ENCODE results near the gene BPIFB1. TPM values are rescaled to one million over a fixed set of nuclear protein-coding genes. Genes with fewer than 3 reads are reported as not detected.

BPIFB1 gene
- total RNA-seq, 6 experiments from 2014 or later, result not detected

DNA sequence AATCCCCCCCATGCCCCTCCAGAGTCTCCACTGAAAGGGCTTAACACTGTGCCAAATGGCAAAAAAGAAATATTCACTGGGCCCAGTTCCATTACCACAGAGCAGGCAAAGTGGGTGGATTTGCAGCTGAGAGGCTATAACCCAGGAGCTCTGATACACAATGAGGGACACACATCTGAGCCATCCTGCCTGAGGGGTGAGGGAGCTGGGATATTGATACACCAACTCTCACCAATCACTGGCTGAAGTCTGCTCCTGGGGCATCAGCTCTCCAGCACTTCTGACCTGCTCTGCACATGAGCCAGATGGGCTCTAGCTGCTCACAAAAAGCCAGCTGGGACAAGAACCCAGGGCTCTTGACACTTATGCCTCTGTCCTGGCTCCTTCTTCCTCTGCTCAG is 4.9 kb downstream of the BPIFB1 start:
- no peaks in the 10 kb centered on the region for H3K9me3 Mint-ChIP-seq
- H3K4me3 Mint-ChIP-seq, result no peak overlapping the region
- no peak for TF ChIP-seq CTCF (IDR thresholded peaks at IDR 0.05)
- H3K27me3 Mint-ChIP-seq (ENCODE audit: insufficient read depth), result peaks cover 49% of the 10 kb centered on the region
- H3K4me1 Mint-ChIP-seq (ENCODE audit: low read depth), result no peaks in the 10 kb centered on the region
- H3K27ac Mint-ChIP-seq, result no peak overlapping the region
- no peaks in the 10 kb centered on the region for H3K36me3 Mint-ChIP-seq (ENCODE audit: low read depth)
- DNase-seq, result no peak

DNA sequence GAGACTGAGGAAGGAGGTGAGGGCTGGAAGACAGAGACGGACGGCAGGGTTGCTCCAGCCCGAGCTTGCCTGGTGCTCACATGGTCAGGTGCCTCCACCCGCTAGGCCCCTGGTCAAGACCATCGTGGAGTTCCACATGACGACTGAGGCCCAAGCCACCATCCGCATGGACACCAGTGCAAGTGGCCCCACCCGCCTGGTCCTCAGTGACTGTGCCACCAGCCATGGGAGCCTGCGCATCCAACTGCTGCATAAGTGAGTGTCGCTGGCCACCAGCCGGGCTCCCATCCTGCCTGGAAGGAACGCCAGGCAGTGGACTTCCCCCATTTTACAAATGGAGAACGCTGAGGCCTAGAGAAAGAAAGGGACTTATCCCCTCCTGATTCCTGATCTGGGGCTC is 7.8 kb downstream of the BPIFB1 start:
- no peaks in the 10 kb centered on the region for H3K36me3 Mint-ChIP-seq (ENCODE audit: low read depth)
- TF ChIP-seq CTCF (IDR thresholded peaks at IDR 0.05), result no peak
- no peaks in the 10 kb centered on the region for H3K4me1 Mint-ChIP-seq (ENCODE audit: low read depth)
- H3K27me3 Mint-ChIP-seq (ENCODE audit: insufficient read depth), result peaks cover 39% of the 10 kb centered on the region
- H3K27ac Mint-ChIP-seq, result no peak overlapping the region
- no peak overlapping the region for H3K4me3 Mint-ChIP-seq
- DNase-seq, result no peak
- H3K9me3 Mint-ChIP-seq, result no peaks in the 10 kb centered on the region

DNA sequence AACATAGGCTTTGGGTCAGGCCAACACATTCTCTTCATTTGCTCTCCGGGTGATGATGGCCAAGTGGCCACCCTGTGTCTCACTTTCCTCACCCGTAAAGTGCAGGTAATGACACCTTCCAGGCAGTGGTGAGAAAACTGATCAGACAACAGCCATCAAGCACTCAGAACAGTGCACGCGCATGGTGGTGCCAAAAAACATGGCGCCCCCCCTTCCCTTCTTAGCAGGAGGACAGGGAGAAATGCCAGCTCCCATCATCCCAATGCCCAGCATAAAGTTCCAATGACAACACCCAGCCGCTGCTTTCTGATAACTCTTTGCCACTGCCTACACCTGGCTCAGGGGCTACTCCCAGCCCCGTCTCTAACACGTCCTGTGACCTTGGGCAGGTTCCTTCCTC is 8.4 kb downstream of the BPIFB1 start:
- H3K4me1 Mint-ChIP-seq (ENCODE audit: low read depth), result no peaks in the 10 kb centered on the region
- H3K27me3 Mint-ChIP-seq (ENCODE audit: insufficient read depth), result peaks cover 39% of the 10 kb centered on the region

GRCh38 chr20:33291830-33292355 is 8.9 kb downstream of the BPIFB1 start:
- Mint-ChIP-seq H3K4me3 (no peak overlapping the region), H3K27me3 (ENCODE audit: insufficient read depth) (peaks cover 36% of the 10 kb centered on the region), H3K27ac (no peak overlapping the region), H3K4me1 (ENCODE audit: low read depth) (no peaks in the 10 kb centered on the region), H3K36me3 (ENCODE audit: low read depth) (no peaks in the 10 kb centered on the region), H3K9me3 (no peaks in the 10 kb centered on the region)
- TF ChIP-seq CTCF (IDR thresholded peaks at IDR 0.05), result peak; percentile 97
- no peak for DNase-seq

More for the DNA sequence above, 8.4 kb downstream of the BPIFB1 start:
- H3K36me3 Mint-ChIP-seq (ENCODE audit: low read depth), result no peaks in the 10 kb centered on the region
- no peak overlapping the region for H3K4me3 Mint-ChIP-seq
- H3K9me3 Mint-ChIP-seq, result no peaks in the 10 kb centered on the region
- DNase-seq, result no peak
- no peak for TF ChIP-seq CTCF (IDR thresholded peaks at IDR 0.05)
- H3K27ac Mint-ChIP-seq, result no peak overlapping the region

DNA sequence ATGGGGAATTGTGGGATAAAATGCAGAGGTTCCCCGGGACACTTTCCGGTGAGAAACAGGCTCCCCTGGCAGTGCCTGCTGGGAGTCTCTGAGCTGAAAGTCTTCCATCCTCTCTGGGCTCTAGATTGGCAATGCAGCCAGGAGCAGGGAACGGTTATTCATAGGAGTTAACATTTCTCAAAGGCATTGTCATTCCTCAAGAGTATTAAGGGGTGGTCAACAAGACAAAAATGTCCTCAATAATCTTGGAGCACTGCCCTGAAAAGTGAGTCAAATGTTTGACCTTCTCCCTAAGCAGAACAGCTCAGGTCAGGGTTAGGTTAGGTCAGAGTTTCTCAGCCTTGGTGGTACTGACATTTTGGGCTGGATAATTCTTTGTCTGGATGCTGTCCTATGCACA is 13.2 kb downstream of the BPIFB1 start:
- Mint-ChIP-seq H3K4me3 (no peak overlapping the region), H3K9me3 (no peaks in the 10 kb centered on the region; the same call in 1 of the 2 replicates), H3K4me1 (ENCODE audit: low read depth) (peaks cover 7% of the 10 kb centered on the region), H3K36me3 (ENCODE audit: low read depth) (no peaks in the 10 kb centered on the region), H3K27ac (no peak overlapping the region), H3K27me3 (ENCODE audit: insufficient read depth) (peaks cover 25% of the 10 kb centered on the region)
- DNase-seq, result no peak
- no peak for TF ChIP-seq CTCF (IDR thresholded peaks at IDR 0.05)

- H3K36me3 Mint-ChIP-seq (ENCODE audit: low read depth), result peaks cover 6% of the 10 kb centered on the region
- peaks cover 5% of the 10 kb centered on the region for H3K9me3 Mint-ChIP-seq
- DNase-seq, result no peak
- peaks cover 12% of the 10 kb centered on the region for H3K4me1 Mint-ChIP-seq (ENCODE audit: low read depth)
- H3K27ac Mint-ChIP-seq, result no peak overlapping the region
- H3K27me3 Mint-ChIP-seq (ENCODE audit: insufficient read depth), result peaks cover 19% of the 10 kb centered on the region
- TF ChIP-seq CTCF (IDR thresholded peaks at IDR 0.05), result no peak
- H3K4me3 Mint-ChIP-seq, result no peak overlapping the region
These were observed 15.4 kb downstream of the BPIFB1 start for GRCh38 chr20:33298391-33298790.

Data from HFFc6 (cell line).